Endothelial cell of umbilical vein (primary cell): ENCODE measurements around the gene EPDR1. TPM values are rescaled to one million over a fixed set of nuclear protein-coding genes. Genes with fewer than 3 reads are reported as not detected.

Experiments used
- BruUV-seq: library from RNA; stranded (reverse); fragments of 400-500 nt; replicated peaks from 2 replicates; lab custom pipeline; 2021; lab: Mats Ljungman, UMichigan
- CTCF ChIA-PET: fragments of 300-600, 350-600 bp; sonication (Branson Sonifier 250); formaldehyde crosslinking; loops from one replicate; lab custom pipeline; 2021; ENCODE audit warnings: antibody characterized with exemption, inconsistent platforms; lab: Charles Lee
- POLR2A ChIA-PET: fragments of 300-600, 350-600 bp; sonication (Branson Sonifier 250); formaldehyde crosslinking; loops from one replicate; lab custom pipeline; 2021; ENCODE audit warnings: antibody characterized with exemption, inconsistent platforms; lab: Charles Lee
- DNase-seq: peaks from one replicate; pipeline ENCODE4 v3.0.0-alpha.2; 2011; ENCODE audit warnings: low read depth, low spot score
- FAIRE-seq: peaks from 2 replicates; lab custom pipeline; 2011; peaks lifted over from hg19 to GRCh38; lab: Jason Lieb, UNC
- H2AFZ ChIP-seq: 2 replicates; pipeline ENCODE4 v1.6.0; 2012; ENCODE audit warnings: low read depth, low read length, control low read depth, inconsistent platforms
- H3K27ac ChIP-seq: 2 replicates; pipeline ENCODE4 v1.5.1; 2011; ENCODE audit warnings: low read depth, mild to moderate bottlenecking, control low read depth, low read length, moderate library complexity; ENCODE audit not compliant: insufficient read depth
- H3K27me3 ChIP-seq, 2 experiments: 2 replicates each; pipeline versions ENCODE4 v1.6.0 to v1.6.1; 2011; ENCODE audit warnings: low read length in 2 of 2, mixed read lengths in 1 of 2; ENCODE audit not compliant: control insufficient read depth in 2 of 2, insufficient read depth in 2 of 2
- H3K36me3 ChIP-seq, 2 experiments: 2 replicates in 1 of 2; 3 replicates in 1 of 2; pipeline ENCODE4 v1.5.1; 2011; ENCODE audit warnings: low read length in 2 of 2, mild to moderate bottlenecking in 1 of 2, moderate library complexity in 1 of 2; ENCODE audit not compliant: control insufficient read depth in 2 of 2, insufficient read depth in 2 of 2; ENCODE audit errors: extremely low read depth in 1 of 2
- H3K4me1 ChIP-seq: 3 replicates; pipeline ENCODE4 v1.5.1; 2011; ENCODE audit warnings: mild to moderate bottlenecking, low read length; ENCODE audit not compliant: control insufficient read depth, insufficient read depth; ENCODE audit errors: extremely low read depth
- H3K4me2 ChIP-seq: 2 replicates; pipeline ENCODE4 v1.6.1; 2011; ENCODE audit warnings: low read length, control low read depth, mixed read lengths; ENCODE audit not compliant: insufficient read depth
- H3K4me3 ChIP-seq, 3 experiments: fragments of 200-600 bp in 1 of 3; sonication (generic), shearing (Covaris generic) in 1 of 3; replicated peaks in 1 of 3; 2 replicates each; pipeline ENCODE4 v1.5.1; 2011 to 2016; ENCODE audit warnings: control low read depth in 3 of 3, low read length in 3 of 3, mild to moderate bottlenecking in 2 of 3, inconsistent platforms in 1 of 3, low read depth in 1 of 3, moderate library complexity in 1 of 3; ENCODE audit not compliant: insufficient read depth in 1 of 3
- H3K79me2 ChIP-seq: 2 replicates; pipeline ENCODE4 v1.6.0; 2012; ENCODE audit warnings: low read length, inconsistent platforms; ENCODE audit not compliant: control insufficient read depth, insufficient read depth
- H3K9ac ChIP-seq: replicated peaks from 2 replicates; pipeline ENCODE3; 2011; ENCODE audit warnings: low read length, control low read depth; ENCODE audit not compliant: insufficient read depth; ENCODE audit errors: extremely low read depth
- H3K9me1 ChIP-seq: replicated peaks from 3 replicates; pipeline ENCODE4 v1.6.0; 2011; ENCODE audit warnings: mild to moderate bottlenecking, low read length; ENCODE audit not compliant: control insufficient read depth, insufficient read depth; ENCODE audit errors: extremely low read depth
- H3K9me3 ChIP-seq: replicated peaks from 2 replicates; pipeline ENCODE4 v1.5.1; 2012; ENCODE audit warnings: low read length, inconsistent platforms; ENCODE audit not compliant: control insufficient read depth, insufficient read depth
- H4K20me1 ChIP-seq: replicated peaks from 2 replicates; pipeline ENCODE3; 2011; ENCODE audit warnings: mild to moderate bottlenecking, low read length; ENCODE audit not compliant: control insufficient read depth, insufficient read depth; ENCODE audit errors: extremely low read depth
- CTCF ChIP-seq, 2 donors: IDR thresholded peaks; 1 replicate in 1 of 2; 2 replicates in 1 of 2; pipeline ENCODE4 v1.5.1; 2011; ENCODE audit warnings: low read length in 2 of 2, mild to moderate bottlenecking in 2 of 2, moderate library complexity in 2 of 2, control low read depth in 1 of 2, inconsistent platforms in 1 of 2, low read depth in 1 of 2; ENCODE audit not compliant: insufficient read depth in 1 of 2; ENCODE audit errors: extremely low read depth in 1 of 2
- EZH2 ChIP-seq: IDR thresholded peaks from 2 replicates; pipeline ENCODE4 v1.6.1; 2012; ENCODE audit warnings: borderline replicate concordance, low read depth, mild to moderate bottlenecking, moderate library complexity, low read length, inconsistent platforms; ENCODE audit not compliant: severe bottlenecking
- FOS ChIP-seq: IDR thresholded peaks from 2 replicates; pipeline ENCODE4 v1.6.1; 2011; ENCODE audit warnings: mild to moderate bottlenecking, low read length, moderate library complexity, borderline replicate concordance; ENCODE audit not compliant: insufficient read depth
- GATA2 ChIP-seq: IDR thresholded peaks from 2 replicates; pipeline ENCODE4 v1.7.0; 2011; ENCODE audit warnings: low read depth, mild to moderate bottlenecking, moderate library complexity, mixed read lengths, low read length; ENCODE audit not compliant: insufficient read length, insufficient read depth
- JUN ChIP-seq: IDR thresholded peaks from 2 replicates; pipeline ENCODE4 v1.6.1; 2011; ENCODE audit warnings: borderline replicate concordance, low read depth; ENCODE audit not compliant: insufficient read length, insufficient read depth
- MAX ChIP-seq: IDR thresholded peaks from 2 replicates; pipeline ENCODE4 v1.6.1; 2011; ENCODE audit not compliant: insufficient read depth, insufficient read length
- MYC ChIP-seq: IDR thresholded peaks from one replicate; pipeline ENCODE4 v1.6.1; 2011; ENCODE audit warnings: mild to moderate bottlenecking, low read depth, low read length
- POLR2A ChIP-seq: IDR thresholded peaks from 2 replicates; pipeline ENCODE4 v1.6.1; 2012; ENCODE audit warnings: low read depth, mild to moderate bottlenecking, control low read depth, low read length
- POLR2AphosphoS5 ChIP-seq: IDR thresholded peaks from 2 replicates; pipeline ENCODE4 v1.6.1; 2012; ENCODE audit warnings: low read depth, mild to moderate bottlenecking, control low read depth, low read length, moderate library complexity; ENCODE audit not compliant: insufficient read depth
- dilution Hi-C: fragments of 300-500 bp; cut with MboI; formaldehyde crosslinking; loops from one replicate; pipeline ENCODE4 v1.15.0; 2019; ENCODE audit warnings: low sequenced_read_pairs; ENCODE audit not compliant: extremely low pct_ligation_motif_present
- intact Hi-C: fragments of 100-400 bp; cut with micrococcal nuclease; formaldehyde crosslinking; loops from one replicate; pipeline ENCODE4 v1.10.0; 2022
- polyA plus RNA-seq, 4 experiments: library from polyadenylated mRNA; depleted of rRNA in 3 of 4; stranded (reverse) in 3 of 4; unstranded in 1 of 4; fragments of >200 nt; gene quantifications; 2 replicates each; pipeline versions ENCODE4 v1.2.1 to v1.2.3, GENCODE V29; 2011 to 2012; ENCODE audit warnings: missing spikeins in 1 of 4
- total RNA-seq: library from RNA; stranded (reverse); gene quantifications from 2 replicates; pipeline ENCODE4 v1.2.3, GENCODE V29; 2021

Gene EPDR1
- total and polyA plus RNA-seq, 2 donors (not counting 3 experiments of a cell fraction or from before 2014, with no cell fraction given): 0.40 to 0.66 TPM

GRCh38 chr7:37960483-37960882 is 40.0 kb downstream of the EPDR1 start:
- H3K79me2 ChIP-seq: no peaks in the 10 kb centered on the region
- no peaks in the 10 kb centered on the region for H3K36me3 ChIP-seq
- H3K27me3 ChIP-seq: no peaks in the 10 kb centered on the region
- dilution Hi-C loops: no loop called here
- no peaks in the 10 kb centered on the region for H3K9me3 ChIP-seq
- no peak overlapping the region for H3K27ac ChIP-seq
- FAIRE-seq (no peak), DNase-seq (no peak)
- H2AFZ ChIP-seq: no peak overlapping the region
- ChIA-PET POLR2A (no interaction called here), CTCF (no interaction called here)
- no peak overlapping the region for H3K9ac ChIP-seq
- no peak overlapping the region for H3K4me2 ChIP-seq
- no TSS peak for BruUV-seq
- no peak for TF ChIP-seq EZH2
- no peak for TF ChIP-seq POLR2AphosphoS5
- TF ChIP-seq MAX: no peak
- no peak for TF ChIP-seq JUN
- no peak for TF ChIP-seq CTCF (IDR thresholded peaks at IDR 0.05; ENCODE audit: extremely low read depth in 1 of 2, insufficient read depth in 1 of 2, low read depth in 1 of 2, low read length in 2 of 2)
- no peaks in the 10 kb centered on the region for H3K4me1 ChIP-seq
- H3K9me1 ChIP-seq: no peaks in the 10 kb centered on the region
- intact Hi-C loops: no loop called here
- no peak overlapping the region for H3K4me3 ChIP-seq
- H4K20me1 ChIP-seq: no peaks in the 10 kb centered on the region

GRCh38 chr7:37961251-37961650 is 40.8 kb downstream of the EPDR1 start:
- dilution Hi-C loops (no loop called here), intact Hi-C loops (no loop called here)
- Histone ChIP-seq H3K79me2 (no peaks in the 10 kb centered on the region), H2AFZ (no peak overlapping the region), H3K9ac (no peak overlapping the region), H3K9me1 (no peaks in the 10 kb centered on the region), H3K4me2 (no peak overlapping the region), H3K36me3 (no peaks in the 10 kb centered on the region), H3K4me3 (no peak overlapping the region), H4K20me1 (no peaks in the 10 kb centered on the region), H3K9me3 (no peaks in the 10 kb centered on the region), H3K4me1 (no peaks in the 10 kb centered on the region), H3K27me3 (no peaks in the 10 kb centered on the region), H3K27ac (no peak overlapping the region)
- ChIA-PET CTCF (no interaction called here), POLR2A (no interaction called here)
- FAIRE-seq (no peak), DNase-seq (no peak)
- no TSS peak for BruUV-seq
- TF ChIP-seq MYC (no peak), EZH2 (no peak), POLR2AphosphoS5 (no peak), GATA2 (no peak), POLR2A (no peak), MAX (no peak), JUN (no peak), CTCF (IDR thresholded peaks at IDR 0.05; ENCODE audit: extremely low read depth in 1 of 2, insufficient read depth in 1 of 2, low read depth in 1 of 2, low read length in 2 of 2) (no peak), FOS (no peak)
